A204.1 (cell line): ENCODE measurements around the gene UBN2.

Source experiments
- FAIRE-seq: peaks from 2 replicates; lab custom pipeline; 2012; peaks lifted over from hg19 to GRCh38; lab: Jason Lieb, UNC

The UBN2 gene

GRCh38 chr7:139232377-139232717 lies 1.3 kb downstream of the UBN2 start:
- FAIRE-seq: no peak

DNA sequence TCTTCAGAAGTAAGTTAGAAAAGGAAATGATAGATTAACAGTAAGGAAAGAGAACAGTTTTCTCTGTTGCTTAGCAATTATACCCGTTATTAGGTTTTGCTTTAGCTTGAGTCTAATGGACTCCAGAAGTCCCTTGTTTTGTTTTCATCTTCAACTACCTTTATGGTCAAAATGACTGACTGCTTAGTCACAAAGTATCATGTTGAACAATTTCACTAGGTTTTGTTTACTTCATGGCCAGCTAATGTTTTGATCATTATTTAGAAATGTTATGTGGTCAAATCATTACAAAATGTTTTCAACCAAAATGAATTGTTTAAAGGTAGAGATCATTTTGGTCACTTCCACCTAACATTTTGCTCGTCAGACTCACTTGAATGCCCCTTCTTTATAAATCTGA lies 1.9 kb downstream of the UBN2 start:
- FAIRE-seq: no peak

- no peak for FAIRE-seq
Observed at GRCh38 chr7:139241258-139241657, 10.2 kb downstream of the UBN2 start.

DNA sequence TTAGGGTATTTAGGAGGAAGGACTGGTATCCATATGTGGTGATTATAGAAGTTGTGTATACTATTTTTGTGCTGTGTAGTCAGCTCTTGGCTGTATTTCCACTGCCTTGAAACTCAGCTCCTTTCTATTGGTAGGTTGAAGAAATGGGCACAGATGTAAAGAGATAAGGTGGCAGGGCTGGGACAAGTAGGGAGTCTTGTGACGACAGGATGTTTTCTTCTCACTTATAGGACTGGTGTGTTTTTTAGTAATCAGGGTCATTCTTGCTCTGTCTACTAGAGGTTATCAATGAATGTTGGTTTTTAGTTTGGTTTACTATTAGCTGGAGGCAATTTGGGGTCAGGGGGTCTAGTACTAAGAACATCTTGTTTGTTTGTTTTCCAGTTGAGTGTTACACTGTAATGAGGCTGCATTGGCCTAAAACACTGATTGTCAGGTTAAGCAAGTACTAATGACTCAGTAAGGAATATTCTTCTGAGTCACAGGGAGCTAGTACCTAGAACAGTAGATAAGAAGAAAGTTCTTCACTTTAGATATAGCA lies 11.8 kb downstream of the UBN2 start:
- FAIRE-seq: no peak

GRCh38 chr7:139245401-139245800 lies 14.4 kb downstream of the UBN2 start:
- FAIRE-seq: no peak

- no peak for FAIRE-seq
Observed at GRCh38 chr7:139246494-139246893, 15.5 kb downstream of the UBN2 start.

GRCh38 chr7:139246905-139247304 lies 15.9 kb downstream of the UBN2 start:
- FAIRE-seq: no peak

GRCh38 chr7:139249179-139249810 lies 18.3 kb downstream of the UBN2 start:
- no peak for FAIRE-seq

DNA sequence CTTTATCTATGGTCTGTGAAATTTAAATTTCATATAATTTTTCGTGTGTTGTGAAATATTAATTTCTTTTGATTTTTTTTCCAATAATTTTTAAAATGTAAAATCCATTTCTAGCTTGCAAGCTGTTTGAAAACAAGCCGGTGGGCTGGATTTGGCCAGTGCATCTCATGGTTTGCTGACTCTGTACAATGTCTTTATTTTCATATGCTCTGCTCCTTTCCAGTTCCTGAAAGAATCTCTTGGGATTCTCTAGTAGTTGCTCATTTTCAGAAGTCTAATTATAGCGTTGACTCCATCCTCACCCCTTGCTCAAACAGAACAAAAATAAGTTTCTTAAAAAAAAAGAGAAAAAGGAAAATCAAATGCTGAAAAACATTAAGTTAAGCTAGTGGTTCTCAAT lies 21.4 kb downstream of the UBN2 start:
- FAIRE-seq: no peak

GRCh38 chr7:139254281-139254680 lies 23.2 kb downstream of the UBN2 start:
- FAIRE-seq: no peak

GRCh38 chr7:139254728-139255127 lies 23.7 kb downstream of the UBN2 start:
- FAIRE-seq: no peak

DNA sequence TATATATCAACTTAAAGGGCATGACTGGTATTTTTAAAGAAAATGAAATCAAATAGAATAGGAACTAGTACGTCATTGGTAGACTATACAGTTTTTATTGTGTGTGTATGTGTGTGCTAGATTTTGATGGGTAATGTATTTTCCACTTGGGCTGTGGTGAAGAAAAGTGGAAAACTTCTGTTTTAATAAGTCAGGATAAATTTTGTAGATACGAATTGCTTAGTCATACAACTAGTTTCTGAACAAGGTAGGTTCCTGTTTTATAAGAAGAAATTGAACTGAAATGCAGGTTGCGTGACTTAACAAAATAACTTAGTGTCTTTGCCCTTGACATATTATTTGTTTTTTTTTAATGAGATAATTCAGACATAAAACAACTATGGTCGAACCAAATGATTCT lies 24.3 kb downstream of the UBN2 start:
- peak; percentile 23 for FAIRE-seq

DNA sequence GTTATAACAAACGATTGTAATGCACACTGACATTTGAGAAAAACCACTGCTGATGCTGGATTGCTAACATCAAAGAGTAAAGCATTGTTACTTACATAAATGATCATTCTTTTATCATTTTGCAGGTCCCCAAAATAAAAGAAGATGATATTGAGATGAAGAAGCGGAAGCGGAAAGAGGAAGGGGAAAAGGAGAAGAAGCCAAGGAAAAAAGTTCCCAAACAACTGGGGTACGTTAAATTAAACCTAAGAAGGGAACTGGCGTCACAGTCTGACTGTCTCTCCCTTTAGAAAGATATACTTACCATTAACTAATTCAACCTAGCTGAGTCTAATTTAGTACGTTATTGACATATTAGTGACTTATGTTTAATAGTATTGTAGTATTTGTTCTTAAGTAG lies 28.1 kb downstream of the UBN2 start:
- no peak for FAIRE-seq

GRCh38 chr7:139264220-139264619 lies 33.2 kb downstream of the UBN2 start:
- FAIRE-seq: no peak

DNA sequence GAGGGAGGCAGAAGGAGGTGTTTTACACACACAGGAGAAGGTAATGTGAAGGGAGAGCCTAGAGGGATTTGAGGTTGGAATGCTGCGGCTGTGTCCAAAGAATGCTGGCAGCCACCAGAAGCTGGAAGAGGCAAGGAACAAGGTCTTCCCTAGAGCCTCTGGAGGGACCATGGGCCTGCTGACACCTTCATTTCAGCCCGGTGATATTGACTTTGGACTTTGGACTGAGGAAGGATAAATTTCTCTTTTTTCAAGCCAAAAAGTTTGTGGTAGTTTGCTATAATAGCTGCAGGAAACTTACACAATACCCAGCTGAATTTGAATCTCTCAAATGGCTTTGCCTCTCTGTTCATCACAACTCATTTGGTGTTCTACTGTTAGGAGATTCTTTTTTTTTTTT lies 34.6 kb downstream of the UBN2 start:
- FAIRE-seq: no peak

GRCh38 chr7:139271718-139272628 lies 40.9 kb downstream of the UBN2 start:
- FAIRE-seq: no peak

DNA sequence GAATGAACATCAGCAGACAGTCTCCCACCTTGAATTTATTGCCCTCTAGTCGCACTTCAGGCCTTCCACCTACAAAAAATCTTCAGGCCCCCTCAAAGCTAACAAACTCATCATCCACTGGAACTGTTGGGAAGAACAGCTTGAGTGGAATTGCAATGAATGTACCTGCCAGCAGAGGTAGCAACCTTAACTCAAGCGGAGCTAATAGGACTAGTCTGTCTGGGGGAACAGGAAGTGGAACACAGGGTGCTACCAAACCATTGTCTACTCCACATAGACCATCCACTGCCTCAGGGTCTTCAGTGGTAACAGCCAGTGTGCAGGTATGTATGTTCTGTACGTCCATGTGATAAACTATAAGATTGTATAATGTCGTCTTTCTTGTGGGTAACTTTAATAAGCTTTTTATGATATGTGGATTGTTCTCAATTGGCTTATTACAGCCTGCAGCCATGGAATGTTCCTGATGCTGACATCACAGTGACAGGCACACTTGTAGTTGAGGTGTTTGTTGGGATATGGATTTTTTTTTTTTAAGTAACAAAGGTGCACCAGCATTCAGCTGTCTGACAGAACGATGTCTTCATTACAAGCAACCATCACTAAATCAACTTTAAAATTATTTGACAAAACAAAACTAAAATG lies 53.3 kb downstream of the UBN2 start:
- FAIRE-seq: no peak

GRCh38 chr7:139286144-139286543 lies 55.1 kb downstream of the UBN2 start:
- FAIRE-seq: no peak

- no peak for FAIRE-seq
Observed at GRCh38 chr7:139292821-139293220, 61.8 kb downstream of the UBN2 start.

DNA sequence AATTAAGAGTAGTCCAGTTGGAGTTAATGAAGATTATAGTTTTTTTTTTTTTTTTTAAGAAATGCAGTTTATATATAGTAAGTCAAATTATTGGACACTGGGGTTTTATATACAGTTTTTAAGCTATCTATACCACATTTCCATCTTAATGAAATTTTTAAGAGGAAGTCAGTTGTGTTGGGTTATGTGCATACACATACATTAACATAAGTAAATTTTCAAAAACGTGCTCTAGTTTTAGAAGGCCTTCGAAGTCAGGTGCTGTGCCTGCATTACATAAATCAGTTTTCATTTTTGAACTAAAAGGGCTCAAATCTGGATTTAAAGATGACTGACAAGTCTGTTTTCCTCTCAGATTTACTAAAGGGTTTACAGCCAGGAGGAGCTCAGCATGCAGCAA lies 62.5 kb downstream of the UBN2 start:
- FAIRE-seq: no peak

DNA sequence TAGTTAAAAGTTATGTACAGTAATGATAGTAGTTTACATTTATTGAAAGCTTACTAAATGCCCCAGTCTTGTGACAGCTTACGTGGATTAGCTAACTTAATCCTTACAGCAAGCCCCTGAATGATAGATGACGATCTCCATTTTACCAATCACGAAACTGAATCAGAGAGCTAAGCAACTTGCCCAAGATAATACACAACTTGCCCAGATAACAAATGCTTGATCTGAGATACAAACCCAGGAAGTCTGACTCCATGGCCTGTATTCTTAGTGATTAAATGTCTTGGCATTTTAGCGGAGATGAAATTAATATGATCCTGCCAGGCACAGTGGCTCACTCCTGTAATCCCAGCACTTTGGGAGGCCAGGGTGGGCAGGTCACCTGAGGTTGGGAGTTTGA lies 63.2 kb downstream of the UBN2 start:
- no peak for FAIRE-seq

DNA sequence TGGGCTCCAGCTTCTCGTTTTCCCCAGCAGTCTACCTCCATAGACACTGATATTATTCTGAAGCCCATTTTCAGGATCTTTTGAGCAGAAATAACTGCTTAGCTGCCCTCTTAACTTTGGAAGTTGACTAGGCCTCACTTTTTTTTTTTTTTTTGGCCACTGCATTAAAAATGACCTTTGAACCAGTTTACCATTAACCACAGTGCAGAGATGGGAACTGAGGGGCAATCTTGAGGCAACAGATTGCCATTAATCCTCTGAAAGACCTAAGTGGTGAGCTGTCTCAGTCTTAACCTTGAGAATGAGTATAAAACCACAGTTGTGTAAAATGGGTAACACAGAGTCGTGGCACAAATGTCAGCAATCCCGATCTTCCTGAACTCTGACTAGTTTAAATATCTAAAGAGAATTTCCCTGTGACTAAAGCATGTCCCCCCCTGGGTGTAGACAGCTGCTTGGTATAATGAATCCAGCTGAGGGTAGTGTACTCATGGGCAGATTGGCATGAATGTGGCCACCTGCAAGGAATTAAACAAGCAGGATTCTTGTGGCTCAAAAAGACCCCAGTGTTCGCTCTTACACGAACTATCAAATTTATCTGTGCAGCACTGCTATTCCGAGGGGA lies 64.0 kb downstream of the UBN2 start:
- no peak for FAIRE-seq

- no peak for FAIRE-seq
Observed at GRCh38 chr7:139297795-139298194, 66.8 kb downstream of the UBN2 start.
